Liver (tissue), 9 donors: ENCODE results near the gene WNT16. TPM values are rescaled to one million over a fixed set of nuclear protein-coding genes. Genes with fewer than 3 reads are reported as not detected.
"Not testable (repeated sequence)": the region's sequence is repeated elsewhere in the genome, so short reads cannot be mapped to it uniquely, and the experiment has no call there.

ENCODE experiments used
- DNase-seq: peaks from one replicate; pipeline ENCODE4 v3.0.0-alpha.2; 2017; ENCODE audit warnings: low spot score
- H3K27ac ChIP-seq, 2 donors: one replicate each; pipeline ENCODE4 v1.7.0; 2013; ENCODE audit warnings: inconsistent platforms in 2 of 2, low read length in 2 of 2, control low read depth in 1 of 2, low read depth in 1 of 2, mild to moderate bottlenecking in 1 of 2
- H3K27me3 ChIP-seq, 4 donors: one replicate each; pipeline versions ENCODE4 v1.6.1 to v1.7.0; 2013; ENCODE audit warnings: low read length in 3 of 4, inconsistent platforms in 1 of 4, mild to moderate bottlenecking in 1 of 4, moderate library complexity in 1 of 4; ENCODE audit not compliant: control insufficient read depth in 4 of 4, insufficient read depth in 4 of 4
- H3K36me3 ChIP-seq, 4 donors: one replicate each; pipeline versions ENCODE4 v1.6.1 to v1.7.0; 2013; ENCODE audit warnings: low read length in 3 of 4, mild to moderate bottlenecking in 3 of 4, low read depth in 1 of 4, moderate library complexity in 1 of 4; ENCODE audit not compliant: control insufficient read depth in 4 of 4, insufficient read depth in 3 of 4
- H3K4me1 ChIP-seq, 4 donors: one replicate each; pipeline versions ENCODE4 v1.6.1 to v1.7.0; 2013; ENCODE audit warnings: low read length in 3 of 4, mild to moderate bottlenecking in 3 of 4, moderate library complexity in 1 of 4; ENCODE audit not compliant: control insufficient read depth in 4 of 4, insufficient read depth in 4 of 4
- H3K4me3 ChIP-seq, 3 donors: one replicate each; pipeline versions ENCODE4 v1.6.1 to v1.7.0; 2013; ENCODE audit warnings: low read length in 3 of 3, control low read depth in 1 of 3, low read depth in 1 of 3, mild to moderate bottlenecking in 1 of 3
- H3K9ac ChIP-seq, 2 donors: one replicate each; pipeline ENCODE4 v1.7.0; 2013; ENCODE audit warnings: low read length in 2 of 2, mild to moderate bottlenecking in 2 of 2, moderate library complexity in 2 of 2, control low read depth in 1 of 2, low read depth in 1 of 2
- H3K9me3 ChIP-seq, 4 donors: one replicate each; pipeline versions ENCODE4 v1.6.1 to v1.7.0; 2013; ENCODE audit warnings: low read length in 3 of 4; ENCODE audit not compliant: control insufficient read depth in 4 of 4
- EGR1 ChIP-seq, 2 donors: IDR thresholded peaks; 2 replicates each; pipeline ENCODE4 v1.6.1; 2016 to 2018; ENCODE audit warnings: antibody characterized with exemption in 2 of 2, low read depth in 2 of 2
- FOXA1 ChIP-seq: IDR thresholded peaks from 2 replicates; pipeline ENCODE4 v1.6.1; 2016; ENCODE audit warnings: antibody characterized with exemption
- FOXA2 ChIP-seq: IDR thresholded peaks from 2 replicates; pipeline ENCODE4 v1.6.1; 2016; ENCODE audit warnings: antibody characterized with exemption
- HNF4A ChIP-seq, 2 donors: conservative IDR thresholded peaks; 2 replicates each; pipeline ENCODE4 v1.6.1; 2016; ENCODE audit warnings: antibody characterized with exemption in 2 of 2, mild to moderate bottlenecking in 2 of 2
- HNF4G ChIP-seq: IDR thresholded peaks from 2 replicates; pipeline ENCODE4 v1.6.1; 2016; ENCODE audit warnings: antibody characterized with exemption
- JUND ChIP-seq, 2 donors: IDR thresholded peaks; 2 replicates each; pipeline ENCODE4 v1.6.1; 2016; ENCODE audit warnings: antibody characterized with exemption in 2 of 2
- MAX ChIP-seq: IDR thresholded peaks from 2 replicates; pipeline ENCODE4 v1.6.1; 2016; ENCODE audit warnings: antibody characterized with exemption
- RAD21 ChIP-seq, 2 donors: IDR thresholded peaks; 2 replicates each; pipeline ENCODE4 v1.6.1; 2016; ENCODE audit warnings: antibody characterized with exemption in 2 of 2, mild to moderate bottlenecking in 2 of 2
- REST ChIP-seq: IDR thresholded peaks from 2 replicates; pipeline ENCODE4 v1.6.1; 2016; ENCODE audit warnings: antibody characterized with exemption, mild to moderate bottlenecking
- SP1 ChIP-seq: IDR thresholded peaks from 2 replicates; pipeline ENCODE4 v1.6.1; 2018; ENCODE audit warnings: antibody characterized with exemption, mild to moderate bottlenecking
- TAF1 ChIP-seq: conservative IDR thresholded peaks from 2 replicates; pipeline ENCODE4 v1.6.1; 2016; ENCODE audit warnings: antibody characterized with exemption, mild to moderate bottlenecking
- YY1 ChIP-seq: IDR thresholded peaks from 2 replicates; pipeline ENCODE4 v1.6.1; 2016; ENCODE audit warnings: antibody characterized with exemption, mild to moderate bottlenecking
- WGBS: extraction: QIAGEN DNeasy Blood & Tissue Kit; methylation state at CpG from one replicate; pipeline ENCODE4 v1.1.7; 2013; 5-methylcytosine and 5-hydroxymethylcytosine counted together
- polyA plus RNA-seq, 2 donors: library from polyadenylated mRNA; stranded (reverse) in 1 of 2; unstranded in 1 of 2; fragments of 200-250 nt in 1 of 2; fragments of >200 nt in 1 of 2; fragmentation: Nextera tagmentation in 1 of 2; extraction: Ambion mirVana in 1 of 2; gene quantifications; one replicate each; pipeline versions ENCODE4 v1.2.1 to v1.2.3, GENCODE V29; 2013 to 2015
- total RNA-seq, 2 donors: library from RNA; depleted of rRNA; stranded (reverse); fragments of >200 nt; gene quantifications; one replicate each; pipeline ENCODE4 v1.2.3, GENCODE V29; 2014
- TF ChIP-seq, protein P1 (sequence below): fragments of 150-350 bp; IDR thresholded peaks from 2 replicates; pipeline ENCODE4 v1.5.1; 2017; ENCODE audit warnings: improper control_type of control experiment, low read depth, low read length; ENCODE audit not compliant: missing input control
- donor health status: healthy.
- donor health status: healthy.
- donor health status: healthy.
- donor health status: healthy.
- donor health status: healthy.

WNT16 gene
- total and polyA plus RNA-seq, 4 donors, result not detected

DNA sequence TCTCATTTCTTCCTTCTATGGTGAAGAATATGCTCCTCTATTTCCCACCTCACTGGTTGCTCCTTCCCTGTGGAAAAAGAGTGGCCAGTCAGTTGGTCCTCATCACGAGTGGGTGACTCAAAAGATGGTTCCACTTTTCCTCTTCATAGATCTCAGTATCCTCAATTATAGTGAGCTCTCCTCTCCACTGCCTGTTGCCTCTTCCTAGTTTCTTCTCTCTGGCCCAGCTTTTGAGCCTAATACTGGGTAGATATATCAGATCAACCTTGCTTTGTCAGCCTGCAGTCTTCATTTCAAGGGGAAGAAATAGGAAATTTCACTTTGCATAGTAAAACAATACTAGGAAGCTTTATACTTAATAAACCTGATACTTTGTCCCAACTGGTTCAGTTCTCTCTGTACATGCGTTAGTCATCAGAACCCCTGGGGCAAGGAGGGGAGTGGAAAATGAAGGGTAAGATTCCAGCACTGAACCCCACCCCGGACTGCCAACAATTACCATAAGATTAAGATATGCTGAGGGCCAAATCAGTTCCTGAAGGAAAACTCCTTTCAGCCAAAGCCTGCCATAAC lies 15.5 kb upstream of the WNT16 start:
- Histone ChIP-seq H3K36me3 (no peaks in the 10 kb centered on the region), H3K4me3 (no peak overlapping the region), H3K27me3 (no peaks in the 10 kb centered on the region), H3K4me1 (peaks cover 0 to 8% (median 6%) of the 10 kb centered on the region in 4 donors), H3K9ac (no peak overlapping the region), H3K27ac (no peak overlapping the region), H3K9me3 (no peaks in the 10 kb centered on the region)
- DNase-seq, result no peak
- 65% methylated on average over 3 of the region's 3 CpGs for WGBS
- TF ChIP-seq HNF4G (no peak), JUND (IDR thresholded peaks at IDR 0.05) (no peak), HNF4A (conservative IDR thresholded peaks at IDR 0.05) (no peak), REST (no peak), SP1 (no peak), EGR1 (IDR thresholded peaks at IDR 0.05; ENCODE audit: low read depth in 2 of 2) (no peak), YY1 (no peak), FOXA2 (no peak), MAX (no peak), RAD21 (IDR thresholded peaks at IDR 0.05) (no peak), TAF1 (no peak), FOXA1 (no peak)
- TF ChIP-seq, protein P1, sequence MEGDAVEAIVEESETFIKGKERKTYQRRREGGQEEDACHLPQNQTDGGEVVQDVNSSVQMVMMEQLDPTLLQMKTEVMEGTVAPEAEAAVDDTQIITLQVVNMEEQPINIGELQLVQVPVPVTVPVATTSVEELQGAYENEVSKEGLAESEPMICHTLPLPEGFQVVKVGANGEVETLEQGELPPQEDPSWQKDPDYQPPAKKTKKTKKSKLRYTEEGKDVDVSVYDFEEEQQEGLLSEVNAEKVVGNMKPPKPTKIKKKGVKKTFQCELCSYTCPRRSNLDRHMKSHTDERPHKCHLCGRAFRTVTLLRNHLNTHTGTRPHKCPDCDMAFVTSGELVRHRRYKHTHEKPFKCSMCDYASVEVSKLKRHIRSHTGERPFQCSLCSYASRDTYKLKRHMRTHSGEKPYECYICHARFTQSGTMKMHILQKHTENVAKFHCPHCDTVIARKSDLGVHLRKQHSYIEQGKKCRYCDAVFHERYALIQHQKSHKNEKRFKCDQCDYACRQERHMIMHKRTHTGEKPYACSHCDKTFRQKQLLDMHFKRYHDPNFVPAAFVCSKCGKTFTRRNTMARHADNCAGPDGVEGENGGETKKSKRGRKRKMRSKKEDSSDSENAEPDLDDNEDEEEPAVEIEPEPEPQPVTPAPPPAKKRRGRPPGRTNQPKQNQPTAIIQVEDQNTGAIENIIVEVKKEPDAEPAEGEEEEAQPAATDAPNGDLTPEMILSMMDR, result no peak

DNA sequence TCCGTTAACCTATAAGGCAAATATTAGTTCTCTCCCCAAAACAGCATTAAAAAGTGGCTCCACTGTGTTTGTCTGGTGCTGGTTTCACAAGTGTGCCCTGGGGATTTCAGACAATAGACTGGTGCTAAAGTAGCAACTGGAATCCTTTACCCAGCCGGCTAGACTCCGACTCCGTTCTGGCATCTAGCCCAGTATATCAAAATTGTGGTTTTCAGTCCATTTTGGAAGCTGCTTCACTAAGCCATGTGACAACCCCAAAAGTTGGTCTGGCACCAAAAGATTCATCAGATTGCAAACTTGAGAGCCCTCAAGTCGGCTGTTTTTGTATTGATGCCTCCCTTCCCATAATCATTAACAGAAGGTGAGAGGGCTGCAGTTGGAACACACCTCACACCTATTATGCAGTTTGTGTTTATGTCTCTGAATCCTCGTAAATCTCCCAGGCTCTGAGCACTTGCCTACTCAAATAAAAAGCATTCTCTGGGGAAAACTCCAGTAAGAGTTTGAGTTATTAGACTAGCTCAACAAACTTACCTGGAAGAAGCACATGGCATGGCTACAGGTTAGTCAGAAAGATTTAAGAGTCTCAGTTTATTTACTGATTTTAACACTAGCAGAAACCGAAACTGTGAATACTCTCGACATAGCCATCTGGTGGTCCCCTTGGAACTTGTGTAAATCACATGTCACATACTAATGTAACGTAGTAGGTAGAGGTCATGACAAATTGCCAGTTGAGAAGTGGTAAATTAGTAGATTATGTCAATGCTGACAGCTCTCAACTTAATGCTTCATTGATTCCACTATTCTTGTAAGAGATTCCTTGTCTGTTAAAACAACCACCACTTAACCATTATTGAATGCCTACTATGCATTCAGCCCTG lies 14.8 kb upstream of the WNT16 start:
- Histone ChIP-seq H3K9ac (no peak overlapping the region), H3K9me3 (no peaks in the 10 kb centered on the region), H3K27ac (no peak overlapping the region), H3K4me3 (peak overlapping the region in 2 of 3 donors; percentile 17 to 36), H3K4me1 (peaks cover 0 to 8% (median 6%) of the 10 kb centered on the region in 4 donors), H3K36me3 (no peaks in the 10 kb centered on the region), H3K27me3 (no peaks in the 10 kb centered on the region)
- DNase-seq, result no peak
- WGBS, result 29% methylated on average over 9 of the region's 9 CpGs
- no peak for TF ChIP-seq TAF1
- TF ChIP-seq HNF4A (conservative IDR thresholded peaks at IDR 0.05), result peak in 1 of 2 donors; percentile 9

DNA sequence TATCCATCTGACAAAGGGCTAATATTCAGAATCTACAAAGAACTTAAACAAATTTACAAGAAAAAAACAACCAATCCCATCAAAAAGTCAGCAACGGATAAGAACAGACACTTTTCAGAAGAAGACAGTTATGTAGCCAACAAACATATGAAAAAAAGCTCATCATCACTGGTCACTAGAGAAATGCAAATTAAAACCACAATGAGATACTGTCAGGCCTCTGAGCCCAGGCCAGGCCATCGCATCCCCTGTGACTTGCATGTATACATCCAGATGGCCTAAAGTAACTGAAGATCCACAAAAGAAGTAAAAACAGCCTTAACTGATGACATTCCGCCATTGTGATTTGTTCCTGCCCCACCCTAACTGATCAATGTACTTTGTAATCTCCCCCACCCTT lies 13.6 kb upstream of the WNT16 start:
- not testable (repeated sequence) for H3K27ac ChIP-seq, H3K9me3 ChIP-seq

More for the DNA sequence above, 13.6 kb upstream of the WNT16 start:
- not testable (repeated sequence) for H3K9ac ChIP-seq, H3K4me3 ChIP-seq, H3K36me3 ChIP-seq, DNase-seq, H3K4me1 ChIP-seq, H3K27me3 ChIP-seq
- WGBS, result 94% methylated on average over 3 of the region's 3 CpGs
